Psoas muscle (tissue), 8 donors: ENCODE measurements around the gene FOXP1. TPM values are rescaled to one million over a fixed set of nuclear protein-coding genes. Genes with fewer than 3 reads are reported as not detected.

Experiments used
- ATAC-seq, 4 donors: fragments of 200-7000 bp; cut with Tn5 transposase; one replicate each; pipeline ENCODE4 v1.9.1; 2020; ENCODE audit warnings: moderate library complexity in 3 of 4, mild to moderate bottlenecking in 2 of 4
- DNase-seq, 2 donors: peaks; one replicate each; pipeline ENCODE4 v3.0.0-alpha.2; 2020
- H3K27ac ChIP-seq: fragments of 200-600 bp; one replicate; pipeline ENCODE4 v1.8.0; 2022
- H3K27me3 ChIP-seq, 3 donors: fragments of 200-600 bp in 1 of 3; one replicate each; pipeline versions ENCODE4 v1.6.1 to v1.8.0; 2013 to 2022; ENCODE audit warnings: low read length in 2 of 3, mild to moderate bottlenecking in 2 of 3, moderate library complexity in 1 of 3; ENCODE audit not compliant: insufficient read depth in 3 of 3
- H3K36me3 ChIP-seq, 2 donors: fragments of 200-600 bp in 1 of 2; one replicate each; pipeline versions ENCODE4 v1.6.1 to v1.8.0; 2013 to 2022; ENCODE audit warnings: low read depth in 1 of 2, mild to moderate bottlenecking in 1 of 2, moderate library complexity in 1 of 2; ENCODE audit not compliant: insufficient read depth in 1 of 2
- H3K4me1 ChIP-seq: fragments of 200-600 bp; one replicate; pipeline ENCODE4 v1.8.0; 2022
- H3K4me3 ChIP-seq: fragments of 200-600 bp; one replicate; pipeline ENCODE4 v1.8.0; 2022; ENCODE audit warnings: mild to moderate bottlenecking
- H3K9me3 ChIP-seq: fragments of 200-600 bp; one replicate; pipeline ENCODE4 v1.8.0; 2022
- CTCF ChIP-seq: fragments of 200-600 bp; IDR thresholded peaks from one replicate; pipeline ENCODE4 v1.8.0; 2022; ENCODE audit warnings: antibody characterized with exemption
- WGBS, 3 donors: extraction: QIAGEN DNeasy Blood & Tissue Kit; methylation state at CpG; one replicate each; pipeline versions ENCODE4 v1.1.6 to v1.1.7; 2013; 5-methylcytosine and 5-hydroxymethylcytosine counted together
- intact Hi-C, 2 donors: fragments of 100-400 bp; cut with DNase I; formaldehyde crosslinking; loops; one replicate each; pipeline versions ENCODE4 v1.11.0 to v1.14.2; 2022
- polyA plus RNA-seq, 3 donors: library from polyadenylated mRNA; stranded (reverse); fragments of 200-250 nt; gene quantifications; one replicate each; pipeline ENCODE4 v1.2.3, GENCODE V29; 2013
- total RNA-seq, 4 donors: library from RNA; stranded (reverse); fragmentation: NEBNext Ultra II Directional in 2 of 4; extraction: Animal tissue kit (Norgen Biotek cat#: 25700) in 2 of 4; gene quantifications; one replicate each; pipeline versions ENCODE4 v1.2.1 to v1.2.4, GENCODE V29; 2021 to 2023
- donor health status: healthy with polysubstance abuse.
- donor health status: DM: no; HTN: no; CAD: no; lungs with moderate emphysema.
- donor health status: Bipolar disorder and iron deficiency.
- donor health status: healthy.
- donor health status: DM: yes; HTN: yes; CAD: no.
- donor health status: DM: no; HTN: no; CAD: no.
- donor health status: DM: no; HTN: no; CAD: no.
- donor health status: DM: yes; HTN: yes; CAD: no.

FOXP1 gene
- total and polyA plus RNA-seq, 7 donors: 2.6 to 26.4 (median 15.4) TPM

- Histone ChIP-seq H3K27me3 (no peaks in the 10 kb centered on the region), H3K36me3 (peaks cover 0 to 3% of the 10 kb centered on the region in 2 donors), H3K4me3 (no peak overlapping the region), H3K27ac (no peak overlapping the region), H3K4me1 (peaks cover 2% of the 10 kb centered on the region), H3K9me3 (no peaks in the 10 kb centered on the region)
- 97 to 99% (median 97%) methylated on average over 3 of the region's 3 CpGs for WGBS, 3 donors
- TF ChIP-seq CTCF: no peak
- ATAC-seq (no peak), DNase-seq (no peak)
- intact Hi-C loops: no loop called here
These were observed 92.8 kb downstream of the FOXP1 start for GRCh38 chr3:71490692-71491091.

GRCh38 chr3:71489315-71489761 is 94.2 kb downstream of the FOXP1 start:
- Histone ChIP-seq H3K36me3 (peaks cover 0 to 3% of the 10 kb centered on the region in 2 donors), H3K4me3 (no peak overlapping the region), H3K9me3 (no peaks in the 10 kb centered on the region), H3K4me1 (no peaks in the 10 kb centered on the region), H3K27ac (no peak overlapping the region), H3K27me3 (no peaks in the 10 kb centered on the region)
- WGBS, 3 donors: 91 to 96% (median 93%) methylated on average over 9 of the region's 9 CpGs
- no peak for TF ChIP-seq CTCF
- DNase-seq (no peak), ATAC-seq (no peak)
- intact Hi-C loops: loop anchor here in 1 of 2 donors (5.0 kb wide), 1 partner anchor 37 kb away; no protein-coding TSS in a partner anchor

GRCh38 chr3:71488882-71489281 is 94.6 kb downstream of the FOXP1 start:
- H3K9me3 ChIP-seq: no peaks in the 10 kb centered on the region
- 84% methylated on average over 9 of the region's 9 CpGs for WGBS, 3 donors
- intact Hi-C loops: loop anchor here in 1 of 2 donors (5.0 kb wide), 1 partner anchor 37 kb away; no protein-coding TSS in a partner anchor
- no peak for TF ChIP-seq CTCF
- H3K4me3 ChIP-seq: no peak overlapping the region
- no peak overlapping the region for H3K27ac ChIP-seq
- DNase-seq (no peak), ATAC-seq (no peak)
- H3K36me3 ChIP-seq: peaks cover 0 to 3% of the 10 kb centered on the region in 2 donors
- no peaks in the 10 kb centered on the region for H3K4me1 ChIP-seq
- H3K27me3 ChIP-seq: no peaks in the 10 kb centered on the region

- no peak for ATAC-seq
- no peak for TF ChIP-seq CTCF
- WGBS, 3 donors: 46 to 60% (median 49%) methylated on average over 6 of the region's 6 CpGs
These were observed 95.1 kb downstream of the FOXP1 start for GRCh38 chr3:71488391-71488809.

GRCh38 chr3:71487418-71487817 is 96.1 kb downstream of the FOXP1 start:
- DNase-seq (no peak), ATAC-seq (no peak)
- 84 to 88% (median 86%) methylated on average over 5 of the region's 5 CpGs for WGBS, 3 donors
- TF ChIP-seq CTCF: no peak
- Histone ChIP-seq H3K4me1 (no peaks in the 10 kb centered on the region), H3K27me3 (no peaks in the 10 kb centered on the region), H3K36me3 (peaks cover 0 to 2% of the 10 kb centered on the region in 2 donors), H3K27ac (no peak overlapping the region), H3K4me3 (no peak overlapping the region), H3K9me3 (no peaks in the 10 kb centered on the region)
- intact Hi-C loops: loop anchor here in 1 of 2 donors (5.0 kb wide), 1 partner anchor 35 kb away; no protein-coding TSS in a partner anchor

More at GRCh38 chr3:71488391-71488809, 95.1 kb downstream of the FOXP1 start:
- no peaks in the 10 kb centered on the region for H3K9me3 ChIP-seq
- H3K27me3 ChIP-seq: no peaks in the 10 kb centered on the region
- no peaks in the 10 kb centered on the region for H3K4me1 ChIP-seq
- no peak overlapping the region for H3K27ac ChIP-seq
- no peak for DNase-seq
- intact Hi-C loops: loop anchor here in 1 of 2 donors (5.0 kb wide), 1 partner anchor 36 kb away; no protein-coding TSS in a partner anchor
- H3K4me3 ChIP-seq: no peak overlapping the region
- H3K36me3 ChIP-seq: peaks cover 0 to 3% of the 10 kb centered on the region in 2 donors
